Inflammatory macrophage (primary cell): ENCODE results near the gene PTTG1IP.

Source experiments
- DNase-seq, 2 donors: peaks; one replicate each; pipeline ENCODE4 v3.0.0-alpha.2; 2020 to 2022

PTTG1IP gene

GRCh38 chr21:44819283-44820243 is 53.9 kb downstream of the PTTG1IP start:
- no peak for DNase-seq

- DNase-seq, result no peak
Measured at GRCh38 chr21:44818640-44819011, 54.9 kb downstream of the PTTG1IP start.

GRCh38 chr21:44817914-44818639 is 55.4 kb downstream of the PTTG1IP start, which contains the start of gene SUMO3:
Gene SUMO3, minus strand, starts transcription at chr21:44818062. Its CDS starts 94 bp downstream, at chr21:44817968.
- peak; percentile 87 to 90 for DNase-seq

DNA sequence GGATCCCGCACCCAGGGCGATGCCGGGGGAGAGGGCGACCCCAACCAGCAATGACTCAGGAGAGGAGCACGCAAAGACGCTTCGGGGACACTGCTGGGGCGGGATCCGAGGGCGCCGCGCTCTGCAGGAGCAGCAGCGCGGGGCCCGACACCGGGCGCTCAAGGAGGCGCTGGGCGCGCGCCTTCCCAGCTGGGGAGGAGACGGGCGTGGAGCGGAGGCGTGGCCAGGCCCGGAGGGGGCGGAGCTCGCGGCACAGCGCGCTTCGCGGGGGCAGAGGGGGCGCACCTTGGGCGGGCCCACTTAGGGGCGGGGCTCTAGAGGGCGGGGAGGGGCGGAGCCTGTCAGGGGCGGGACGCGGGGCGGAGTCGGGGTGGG is 56.0 kb downstream of the PTTG1IP start:
- peak; percentile 91 to 95 for DNase-seq

GRCh38 chr21:44816761-44817505 is 56.6 kb downstream of the PTTG1IP start:
- DNase-seq, result no peak

- DNase-seq, result no peak
Measured at GRCh38 chr21:44815852-44816628, 57.5 kb downstream of the PTTG1IP start.

GRCh38 chr21:44815225-44815624 is 58.3 kb downstream of the PTTG1IP start:
- no peak for DNase-seq

- DNase-seq, result no peak
Measured at GRCh38 chr21:44814498-44815023, 58.9 kb downstream of the PTTG1IP start.

DNA sequence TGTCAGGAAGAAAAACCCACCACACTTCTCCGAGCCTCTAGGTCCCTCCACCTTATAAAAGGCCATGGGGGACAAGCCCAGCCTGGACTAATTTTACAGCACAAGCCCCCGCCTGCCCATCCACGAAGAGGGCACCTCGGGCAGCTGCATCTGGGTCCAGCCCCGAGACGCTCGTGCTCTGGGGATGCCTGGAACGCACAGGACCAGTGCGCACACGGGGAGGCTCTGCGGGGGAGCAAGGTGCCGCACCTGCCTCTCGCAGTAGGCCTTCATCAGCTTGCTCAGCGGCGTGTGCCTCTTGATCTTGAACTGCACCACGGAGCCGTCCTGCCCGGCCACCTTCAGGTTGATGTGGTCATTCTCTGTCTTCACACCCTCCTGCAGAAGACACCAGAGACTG is 59.8 kb downstream of the PTTG1IP start:
- DNase-seq, result no peak

GRCh38 chr21:44813149-44813548 is 60.3 kb downstream of the PTTG1IP start:
- DNase-seq, result no peak

DNA sequence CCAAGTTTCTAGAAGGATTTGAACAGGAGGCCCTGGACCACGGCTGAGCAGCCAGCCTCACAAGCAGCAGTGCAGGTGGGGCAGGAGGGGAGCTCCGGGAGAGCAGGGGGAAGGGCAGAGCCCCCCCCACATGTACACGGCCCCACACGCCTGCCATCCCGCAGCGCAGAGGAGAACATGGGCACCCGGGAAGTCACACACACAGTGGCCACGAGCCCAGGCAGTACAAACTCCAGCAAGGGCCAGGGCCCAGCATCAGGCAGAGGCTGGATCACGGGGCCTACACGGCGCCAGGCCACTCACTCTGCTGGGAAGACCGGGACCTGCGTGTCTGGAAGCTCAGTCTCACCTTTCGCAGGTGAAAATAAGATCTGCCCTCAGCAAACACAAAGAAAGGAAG is 60.9 kb downstream of the PTTG1IP start:
- DNase-seq, result no peak

DNA sequence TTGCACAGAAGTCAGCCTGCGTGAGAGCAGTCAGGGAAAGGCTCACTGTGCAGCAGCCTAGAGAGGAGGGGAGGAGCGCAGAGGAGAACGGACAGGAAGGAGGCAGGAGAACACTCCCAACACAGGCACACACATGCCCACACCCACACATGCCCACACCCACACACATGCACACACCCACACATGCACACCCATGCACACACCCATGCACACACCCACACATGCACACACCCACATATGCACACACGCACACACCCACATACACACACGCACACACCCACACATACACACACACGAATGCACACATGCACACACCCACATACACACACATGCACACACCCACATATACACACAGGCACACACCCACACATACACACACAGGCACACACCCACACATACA is 62.7 kb downstream of the PTTG1IP start:
- no peak for DNase-seq

DNA sequence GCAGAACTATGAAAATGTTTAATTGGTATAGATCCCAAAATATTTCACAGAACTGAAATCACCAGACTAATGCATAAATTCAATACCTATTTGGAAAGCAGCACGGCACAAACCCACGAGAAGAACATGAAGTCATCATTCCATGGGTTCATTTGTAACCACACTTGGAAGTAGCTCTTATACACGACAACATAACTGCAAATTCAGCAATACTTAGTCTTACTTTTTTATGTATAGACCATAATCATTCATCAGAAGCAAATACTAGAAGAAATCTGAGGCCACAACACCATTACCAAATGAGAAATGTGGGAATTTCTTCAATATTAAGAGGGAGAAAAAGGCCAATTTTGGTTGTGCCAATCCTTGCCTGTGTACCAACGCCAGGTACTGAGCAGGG is 67.6 kb downstream of the PTTG1IP start:
- no peak for DNase-seq

GRCh38 chr21:44805226-44805625 is 68.3 kb downstream of the PTTG1IP start:
- DNase-seq, result no peak

GRCh38 chr21:44804762-44805161 is 68.7 kb downstream of the PTTG1IP start:
- no peak for DNase-seq

DNA sequence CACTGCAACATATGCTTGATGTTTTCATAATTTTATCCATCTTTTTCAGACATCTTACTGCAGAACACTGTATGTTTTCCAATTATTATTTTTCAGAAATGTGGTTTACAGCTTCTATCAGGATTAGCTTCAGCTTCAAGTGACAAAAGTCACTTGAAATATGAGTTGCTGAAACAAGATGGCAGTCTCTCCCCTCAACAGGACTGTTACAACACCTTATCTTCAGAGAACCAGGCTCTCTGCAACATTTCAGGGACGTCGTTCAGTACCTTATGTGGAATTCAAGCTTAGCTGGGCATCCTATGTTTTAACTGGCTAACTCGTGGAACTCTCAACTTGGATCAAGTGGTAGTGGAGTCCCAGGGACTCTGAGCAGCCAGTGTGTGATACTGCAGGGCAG is 69.8 kb downstream of the PTTG1IP start:
- DNase-seq, result no peak

DNA sequence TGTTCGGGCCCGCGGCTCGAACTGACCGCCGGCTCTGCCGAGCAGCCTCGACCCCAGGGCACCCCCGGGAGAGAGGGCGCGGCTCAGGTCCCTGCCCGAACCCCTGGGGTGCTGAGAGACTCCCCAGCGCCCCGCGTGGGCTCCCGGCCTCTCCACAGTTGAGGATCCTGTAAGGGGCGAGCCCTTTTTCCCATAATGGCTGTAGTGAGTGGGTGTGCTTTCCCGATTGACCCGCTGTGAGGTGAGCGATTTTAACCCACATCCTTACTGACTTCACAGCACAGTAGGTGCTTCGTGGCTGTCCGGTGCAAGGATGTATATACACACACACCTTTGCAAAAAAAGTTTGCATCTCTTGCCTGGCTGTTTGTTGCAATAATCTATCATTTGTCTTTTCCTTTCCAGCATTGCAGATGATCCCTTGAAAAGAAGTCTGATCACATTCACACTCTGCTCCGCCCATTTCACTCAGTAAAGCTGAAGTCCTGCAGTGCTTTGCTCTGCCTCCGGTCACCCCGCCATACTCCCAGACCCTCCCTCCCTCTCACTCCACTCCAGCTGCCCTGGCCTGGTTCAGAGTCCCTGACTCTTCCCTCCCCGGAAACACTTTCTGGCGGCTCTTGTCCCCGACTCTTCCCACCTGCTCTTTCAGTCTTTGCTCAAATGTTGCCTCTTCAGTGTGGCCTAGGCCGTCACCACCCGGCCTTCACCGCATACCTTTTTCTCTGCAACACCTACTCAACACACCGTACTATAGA is 70.9 kb downstream of the PTTG1IP start:
- no peak for DNase-seq

GRCh38 chr21:44801468-44802395 is 71.8 kb downstream of the PTTG1IP start, which contains the start of gene UBE2G2:
Gene UBE2G2, minus strand, starts transcription at chr21:44801820. Its CDS starts 72 bp downstream, at chr21:44801748.
- peak; percentile 81 to 84 for DNase-seq

GRCh38 chr21:44800971-44801467 is 72.5 kb downstream of the PTTG1IP start:
- peak in 1 of 2 donors; percentile 5 for DNase-seq

- DNase-seq, result no peak
Measured at GRCh38 chr21:44800103-44800502, 73.4 kb downstream of the PTTG1IP start.
